ENCODE data around the gene HNRNPF.

HNRNPF gene

DNA sequence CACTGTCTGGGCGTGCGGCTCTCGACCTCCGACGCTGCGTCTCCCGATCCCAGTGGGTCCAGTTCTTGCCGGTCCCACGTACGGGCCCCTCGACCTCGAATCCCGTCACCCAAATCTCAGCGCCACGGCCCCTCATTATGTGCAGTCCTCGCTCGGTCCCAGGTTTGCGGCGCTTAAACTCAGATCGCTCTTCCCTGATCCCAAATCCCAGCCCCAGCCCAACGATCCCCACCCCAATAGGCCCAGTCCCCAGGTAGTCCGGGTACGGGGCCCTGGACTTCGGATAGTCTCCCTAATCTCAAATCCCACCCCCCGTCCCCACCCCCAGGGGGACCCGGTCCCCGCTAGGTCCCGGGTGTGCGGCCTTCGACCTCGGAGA, 666 bp downstream of the HNRNPF start:
- no peak for DNase-seq (ENCODE audit: low spot score in 2 of 2)
- peaks cover 70% of the 10 kb centered on the region for H3K36me3 Mint-ChIP-seq
- H3K4me1 Mint-ChIP-seq, result peaks cover 39% of the 10 kb centered on the region
- H3K27ac Mint-ChIP-seq, result peak overlapping the region; percentile 99
- H3K4me3 Mint-ChIP-seq, result peak overlapping the region; percentile 96
- H3K9me3 Mint-ChIP-seq, result no peaks in the 10 kb centered on the region
- no peak for ATAC-seq

DNA sequence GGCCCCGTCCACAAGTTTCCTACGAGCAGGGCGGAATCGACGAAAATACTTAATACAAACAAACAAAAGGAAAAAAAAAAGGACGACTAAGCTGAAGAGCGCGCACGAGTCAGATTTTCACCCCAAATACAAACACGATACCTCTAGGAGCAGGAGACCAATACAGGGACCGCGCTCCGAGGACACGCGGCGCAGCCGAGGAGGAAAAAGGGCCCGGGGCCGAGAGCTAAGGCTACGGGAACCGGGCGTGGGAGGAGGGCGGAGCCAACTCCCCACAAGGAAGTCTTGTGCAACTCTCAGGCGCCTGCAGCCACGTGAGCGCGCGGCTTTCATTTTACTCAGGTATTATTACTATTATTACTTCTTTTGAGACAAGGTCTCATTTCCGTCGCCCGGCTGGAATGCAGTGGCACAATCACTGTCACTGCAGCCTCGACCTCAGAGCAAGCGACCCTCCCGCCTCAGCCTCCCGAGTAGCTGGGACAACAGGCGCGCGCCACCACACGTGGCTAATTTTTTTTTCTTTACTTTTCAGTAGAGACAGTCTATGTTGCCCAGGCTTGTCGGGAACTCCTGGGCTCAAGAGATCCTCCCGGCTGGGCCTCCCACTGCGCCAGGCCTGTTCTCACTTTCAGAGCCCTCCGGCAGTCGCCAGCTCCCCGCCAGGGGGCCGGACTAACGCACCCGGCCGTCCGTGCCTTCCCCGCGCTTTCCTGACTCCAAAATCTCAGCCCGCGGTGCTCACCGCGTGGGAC, 1.2 kb downstream of the HNRNPF start:
- peak; percentile 77 to 91 for DNase-seq (ENCODE audit: low spot score in 2 of 2)
- H3K4me3 Mint-ChIP-seq, result peak overlapping the region; percentile 96
- no peaks in the 10 kb centered on the region for H3K9me3 Mint-ChIP-seq
- peak overlapping the region; percentile 99 for H3K27ac Mint-ChIP-seq
- H3K36me3 Mint-ChIP-seq, result peaks cover 76% of the 10 kb centered on the region
- peaks cover 45% of the 10 kb centered on the region for H3K4me1 Mint-ChIP-seq
- ATAC-seq, result peak; percentile 64

DNA sequence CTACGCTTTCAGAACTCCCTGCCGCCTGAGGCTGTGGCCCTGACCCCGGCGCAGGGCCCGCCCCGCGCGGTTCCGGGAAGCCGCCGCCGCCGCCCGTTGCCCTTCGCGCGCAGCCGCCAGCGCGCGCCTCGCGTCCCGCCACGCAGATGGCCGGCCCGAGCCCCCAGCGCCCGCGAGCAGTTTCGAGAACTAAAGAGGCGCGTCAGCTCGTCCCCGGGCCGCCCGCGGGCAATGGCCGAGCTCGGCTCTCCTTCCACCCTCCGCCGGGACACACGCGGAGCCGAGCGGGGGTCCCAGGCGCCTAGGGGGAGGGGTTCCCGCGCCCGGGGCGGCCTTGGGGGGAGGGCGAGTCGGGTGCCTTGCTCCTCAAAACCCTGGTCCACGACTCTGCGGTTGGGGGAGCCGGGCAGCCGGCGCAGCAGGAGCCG, 1.8 kb downstream of the HNRNPF start:
- ATAC-seq, result peak; percentile 29
- H3K36me3 Mint-ChIP-seq, result peaks cover 82% of the 10 kb centered on the region
- H3K4me1 Mint-ChIP-seq, result peaks cover 51% of the 10 kb centered on the region
- H3K4me3 Mint-ChIP-seq, result peak overlapping the region; percentile 96
- DNase-seq (ENCODE audit: low spot score in 2 of 2), result peak; percentile 63 to 81
- peak overlapping the region; percentile 99 for H3K27ac Mint-ChIP-seq
- no peaks in the 10 kb centered on the region for H3K9me3 Mint-ChIP-seq

DNA sequence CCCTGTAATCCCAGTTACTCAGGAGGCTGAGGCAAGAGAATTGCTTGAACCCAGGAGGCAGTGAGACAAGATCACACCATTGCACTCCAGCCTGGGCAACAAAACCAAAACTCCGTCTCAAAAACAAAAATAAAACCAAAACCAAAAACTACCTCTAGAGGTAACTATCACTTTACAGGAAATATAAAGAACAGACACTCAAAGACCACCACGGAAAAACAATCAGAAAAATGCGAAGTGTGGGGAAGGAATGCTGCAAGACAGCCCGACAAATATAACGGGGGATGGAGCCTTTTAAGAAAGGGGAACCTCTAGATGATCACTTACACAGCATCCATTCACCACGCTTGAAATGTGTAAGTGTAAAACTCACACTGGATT, 4.3 kb downstream of the HNRNPF start:
- H3K4me1 Mint-ChIP-seq, result peaks cover 63% of the 10 kb centered on the region
- peaks cover 99% of the 10 kb centered on the region for H3K36me3 Mint-ChIP-seq
- no peak for DNase-seq (ENCODE audit: low spot score in 2 of 2)
- H3K27ac Mint-ChIP-seq, result peak overlapping the region; percentile 99
- no peak for ATAC-seq
- peak overlapping the region; percentile 96 for H3K4me3 Mint-ChIP-seq
- H3K9me3 Mint-ChIP-seq, result no peaks in the 10 kb centered on the region

DNA sequence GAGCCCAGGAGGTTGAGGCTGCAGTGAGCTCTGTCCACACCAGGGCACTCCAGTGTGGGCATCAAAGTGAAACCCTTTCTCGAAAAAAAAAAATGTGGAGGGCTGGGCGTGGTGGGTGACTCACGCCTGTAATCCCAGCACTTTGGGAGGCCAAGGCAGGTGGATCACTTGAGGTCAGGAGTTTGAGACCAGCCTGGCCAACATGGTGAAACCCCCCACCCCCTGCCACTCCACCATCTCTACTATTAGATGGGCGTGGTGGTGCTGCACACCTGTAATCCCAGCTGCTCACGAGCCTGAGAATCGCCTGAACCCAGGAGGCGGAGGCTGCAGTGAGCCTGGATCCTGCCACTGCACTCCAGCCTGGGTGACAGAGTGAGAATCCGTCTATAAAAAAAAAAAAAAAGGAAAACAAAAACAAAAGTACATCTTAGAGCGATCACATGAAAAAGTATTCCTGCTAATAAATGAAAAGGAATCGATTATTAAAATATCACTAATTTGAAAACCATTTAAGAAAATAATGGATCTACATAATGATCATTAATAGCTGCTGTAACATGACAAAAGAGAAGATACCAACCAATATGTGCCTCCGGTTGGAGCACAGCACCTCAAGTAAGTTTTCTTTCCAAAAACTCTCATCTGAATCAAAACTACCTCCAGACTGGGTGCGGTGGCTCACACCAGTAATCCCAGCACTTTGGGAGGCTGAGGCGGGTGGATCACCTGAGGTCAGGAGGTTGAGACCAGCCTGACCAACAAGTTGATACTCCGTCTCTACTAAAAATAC, 4.9 kb downstream of the HNRNPF start:
- ATAC-seq, result no peak
- H3K9me3 Mint-ChIP-seq, result no peaks in the 10 kb centered on the region
- H3K4me3 Mint-ChIP-seq, result peak overlapping the region; percentile 96
- H3K36me3 Mint-ChIP-seq, result peaks cover 99% of the 10 kb centered on the region
- no peak for DNase-seq (ENCODE audit: low spot score in 2 of 2)
- peaks cover 63% of the 10 kb centered on the region for H3K4me1 Mint-ChIP-seq
- H3K27ac Mint-ChIP-seq, result peak overlapping the region; percentile 99

DNA sequence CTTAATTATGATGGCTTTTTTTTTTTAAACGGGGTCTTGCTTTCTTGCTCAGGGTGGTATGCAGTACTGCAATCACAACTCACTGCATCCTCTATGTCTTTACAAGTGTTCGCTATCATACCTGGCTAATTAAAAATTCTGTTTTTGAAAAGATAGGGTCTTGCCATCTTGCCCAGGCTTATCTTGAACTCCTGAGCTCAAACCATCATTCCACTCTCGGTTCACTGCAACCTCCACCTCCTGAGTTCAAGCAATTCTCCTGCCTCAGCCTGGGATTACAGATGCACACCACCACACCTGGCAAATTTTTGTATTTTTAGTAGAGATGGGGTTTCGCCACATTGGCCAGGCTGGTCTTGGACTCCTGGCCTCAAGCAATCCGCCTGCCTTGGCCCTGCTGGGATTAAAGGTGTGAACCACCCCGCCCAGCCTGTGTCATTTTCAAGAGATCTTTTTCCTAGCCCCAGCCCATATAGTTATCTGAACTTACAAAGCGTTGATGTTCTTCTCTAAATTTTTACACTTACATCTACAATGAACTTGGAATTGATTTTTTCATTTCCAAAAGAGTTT, 6.0 kb downstream of the HNRNPF start:
- H3K4me1 Mint-ChIP-seq, result peaks cover 60% of the 10 kb centered on the region
- peaks cover 99% of the 10 kb centered on the region for H3K36me3 Mint-ChIP-seq
- no peak for ATAC-seq
- H3K9me3 Mint-ChIP-seq, result no peaks in the 10 kb centered on the region
- peak overlapping the region; percentile 96 for H3K4me3 Mint-ChIP-seq
- peak overlapping the region; percentile 99 for H3K27ac Mint-ChIP-seq
- DNase-seq (ENCODE audit: low spot score in 2 of 2), result no peak

DNA sequence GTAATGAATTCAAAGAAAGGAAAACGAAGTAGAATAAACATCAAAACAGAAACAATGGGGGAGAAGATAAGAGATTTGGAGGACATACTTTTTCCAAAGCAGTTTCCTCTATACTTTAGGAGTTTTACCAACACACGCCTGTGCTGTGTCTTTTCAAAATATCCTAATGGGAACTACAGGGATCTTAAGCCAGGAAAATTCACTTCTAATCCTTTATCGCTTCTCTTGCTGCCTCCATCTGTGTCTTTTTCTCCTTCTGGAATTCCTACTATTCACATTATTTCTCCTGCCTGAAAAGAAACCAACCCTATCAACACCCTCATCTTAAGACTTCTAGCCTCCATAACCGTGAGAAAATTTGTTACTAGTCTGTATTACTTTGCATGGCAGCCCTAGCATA, 6.8 kb downstream of the HNRNPF start:
- peak overlapping the region; percentile 96 for H3K4me3 Mint-ChIP-seq
- DNase-seq (ENCODE audit: low spot score in 2 of 2), result no peak

DNA sequence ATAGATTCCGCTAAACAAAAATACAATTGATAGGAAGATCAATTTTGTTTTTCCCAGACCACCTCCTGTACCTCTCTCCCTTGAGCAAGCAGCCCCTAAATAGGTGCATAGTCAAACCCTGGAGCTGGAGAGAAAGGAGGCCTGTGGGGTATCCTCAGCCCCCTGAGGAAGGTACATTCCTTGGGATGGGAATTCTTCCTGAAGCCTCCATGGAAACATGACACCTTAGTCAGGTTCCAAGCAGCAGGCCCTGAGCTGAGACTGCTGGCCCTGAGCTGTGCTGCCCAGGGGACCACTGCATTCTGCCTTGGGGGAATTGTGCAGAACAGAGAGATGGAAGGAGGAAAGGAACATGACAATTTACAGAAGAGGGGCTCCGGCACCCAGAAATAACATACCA, 7.4 kb downstream of the HNRNPF start:
- Mint-ChIP-seq H3K9me3 (no peaks in the 10 kb centered on the region), H3K36me3 (peaks cover 100% of the 10 kb centered on the region), H3K4me1 (peaks cover 69% of the 10 kb centered on the region), H3K4me3 (peak overlapping the region; percentile 96), H3K27ac (peak overlapping the region; percentile 99)
- ATAC-seq (no peak), DNase-seq (ENCODE audit: low spot score in 2 of 2) (no peak)

More for the DNA sequence above, 6.8 kb downstream of the HNRNPF start:
- peaks cover 67% of the 10 kb centered on the region for H3K4me1 Mint-ChIP-seq
- H3K9me3 Mint-ChIP-seq, result no peaks in the 10 kb centered on the region
- H3K36me3 Mint-ChIP-seq, result peaks cover 99% of the 10 kb centered on the region
- peak overlapping the region; percentile 99 for H3K27ac Mint-ChIP-seq
- no peak for ATAC-seq

DNA sequence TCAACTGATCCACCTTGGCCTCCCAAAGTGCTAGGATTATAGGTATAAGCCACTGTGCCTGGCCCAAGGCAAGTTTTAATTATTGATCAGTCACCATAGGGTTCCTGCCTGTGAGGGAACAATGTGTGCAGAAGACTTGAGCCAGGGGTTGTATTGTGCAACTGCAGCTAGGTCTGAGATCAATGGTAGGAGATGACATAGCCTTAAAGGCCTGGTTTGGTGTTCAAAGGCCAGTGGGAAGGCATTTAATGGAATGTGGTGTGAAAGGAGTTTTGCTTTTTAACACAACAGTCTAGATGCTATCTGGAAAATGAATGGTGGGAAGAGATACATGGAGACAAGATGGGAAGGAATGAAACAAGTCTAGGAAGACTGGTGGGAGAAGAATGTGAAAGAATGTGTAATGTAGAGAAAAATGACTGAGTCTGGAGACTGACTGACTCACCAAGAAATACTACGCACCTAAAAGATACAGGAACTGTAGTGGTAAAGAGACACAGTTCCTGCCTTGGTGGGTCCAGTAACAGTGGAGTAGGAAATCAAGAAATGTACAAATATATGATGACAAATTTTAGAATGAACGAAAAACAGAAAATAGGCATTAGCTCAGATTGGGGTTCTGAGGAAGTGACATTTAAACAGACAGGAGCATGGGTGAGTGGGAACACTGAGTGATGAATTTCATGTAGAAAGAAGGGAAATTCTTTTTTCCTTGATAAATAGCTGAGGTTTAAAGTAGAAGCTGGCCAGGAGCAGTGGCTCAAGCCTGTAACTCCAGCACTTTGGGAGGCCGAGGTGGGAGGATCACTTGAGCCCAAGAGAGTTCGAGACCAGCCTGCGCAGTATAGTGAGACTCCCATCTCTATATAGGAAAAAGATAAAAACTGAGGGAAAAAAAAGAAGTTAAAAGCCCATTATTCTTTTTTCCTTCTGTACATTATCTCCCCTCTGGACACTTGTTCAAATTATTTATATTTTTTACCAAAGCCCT, 9.4 kb downstream of the HNRNPF start:
- Mint-ChIP-seq H3K27ac (peak overlapping the region; percentile 99), H3K4me1 (peaks cover 78% of the 10 kb centered on the region), H3K9me3 (no peaks in the 10 kb centered on the region), H3K4me3 (peak overlapping the region; percentile 96), H3K36me3 (peaks cover 100% of the 10 kb centered on the region)
- DNase-seq (ENCODE audit: low spot score in 2 of 2) (no peak), ATAC-seq (peak; percentile 66)

DNA sequence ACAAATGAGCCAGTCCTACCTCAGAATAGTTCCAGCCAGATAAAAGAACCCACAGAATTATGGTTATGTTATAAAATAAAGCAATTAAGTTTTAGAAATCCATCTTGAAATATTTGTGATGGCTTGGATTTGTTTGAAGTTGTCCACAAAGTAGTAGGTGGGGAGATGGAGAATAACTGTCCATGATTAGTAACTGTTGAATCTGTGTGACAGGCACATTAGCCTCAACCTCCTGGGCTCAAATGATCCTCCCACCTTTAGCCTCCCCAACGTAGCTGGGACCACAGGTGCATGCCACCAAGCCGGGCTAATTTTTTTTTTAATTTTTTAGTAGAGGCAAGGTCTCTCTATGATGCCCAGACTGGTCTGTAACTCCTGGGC, 10.1 kb downstream of the HNRNPF start:
- H3K36me3 Mint-ChIP-seq, result peaks cover 100% of the 10 kb centered on the region
- no peaks in the 10 kb centered on the region for H3K9me3 Mint-ChIP-seq
- peaks cover 76% of the 10 kb centered on the region for H3K4me1 Mint-ChIP-seq
- ATAC-seq, result no peak
- DNase-seq (ENCODE audit: low spot score in 2 of 2), result no peak
- peak overlapping the region; percentile 99 for H3K27ac Mint-ChIP-seq
- H3K4me3 Mint-ChIP-seq, result peak overlapping the region; percentile 96

DNA sequence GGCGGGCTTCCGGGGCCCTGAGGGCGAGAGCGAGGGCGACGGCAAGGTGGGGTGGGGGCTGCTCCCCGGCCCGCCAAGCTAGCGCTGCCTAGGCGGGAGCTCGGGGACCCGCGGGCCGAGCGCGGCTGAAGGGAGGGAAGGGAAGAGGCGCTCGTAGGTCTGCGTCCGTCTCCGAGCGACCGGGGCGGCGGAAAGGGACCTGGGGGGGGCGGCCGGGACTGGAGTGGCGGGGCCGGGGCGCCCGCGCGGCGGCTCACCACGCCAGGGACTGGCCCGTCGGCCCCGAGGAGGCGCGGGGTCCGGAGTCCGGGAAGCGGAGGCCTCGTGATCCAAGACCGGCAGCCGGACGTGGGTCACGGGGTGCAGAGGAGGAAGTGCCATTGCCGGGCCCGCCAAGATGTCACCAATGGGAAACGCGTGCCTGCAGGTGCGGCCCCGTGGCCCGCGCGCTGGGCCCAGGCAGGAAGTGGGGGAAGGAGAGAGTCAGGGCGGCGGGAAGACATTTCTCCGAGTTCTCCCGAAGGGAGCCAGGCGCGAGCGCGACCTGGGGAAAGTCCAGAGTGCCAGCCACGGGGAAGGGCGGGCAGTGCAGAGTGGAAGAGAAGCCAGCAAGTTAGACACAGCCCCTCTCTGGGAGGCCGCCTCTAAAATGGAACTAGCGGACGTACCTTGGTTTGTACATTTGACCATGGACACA, 11.9 kb downstream of the HNRNPF start:
- peak overlapping the region; percentile 96 for H3K4me3 Mint-ChIP-seq
- H3K9me3 Mint-ChIP-seq, result no peaks in the 10 kb centered on the region
- ATAC-seq (peak; percentile 80), DNase-seq (ENCODE audit: low spot score in 2 of 2) (peak; percentile 73 to 94)
- H3K36me3 Mint-ChIP-seq, result peaks cover 100% of the 10 kb centered on the region
- H3K27ac Mint-ChIP-seq, result peak overlapping the region; percentile 99
- H3K4me1 Mint-ChIP-seq, result peaks cover 74% of the 10 kb centered on the region

DNA sequence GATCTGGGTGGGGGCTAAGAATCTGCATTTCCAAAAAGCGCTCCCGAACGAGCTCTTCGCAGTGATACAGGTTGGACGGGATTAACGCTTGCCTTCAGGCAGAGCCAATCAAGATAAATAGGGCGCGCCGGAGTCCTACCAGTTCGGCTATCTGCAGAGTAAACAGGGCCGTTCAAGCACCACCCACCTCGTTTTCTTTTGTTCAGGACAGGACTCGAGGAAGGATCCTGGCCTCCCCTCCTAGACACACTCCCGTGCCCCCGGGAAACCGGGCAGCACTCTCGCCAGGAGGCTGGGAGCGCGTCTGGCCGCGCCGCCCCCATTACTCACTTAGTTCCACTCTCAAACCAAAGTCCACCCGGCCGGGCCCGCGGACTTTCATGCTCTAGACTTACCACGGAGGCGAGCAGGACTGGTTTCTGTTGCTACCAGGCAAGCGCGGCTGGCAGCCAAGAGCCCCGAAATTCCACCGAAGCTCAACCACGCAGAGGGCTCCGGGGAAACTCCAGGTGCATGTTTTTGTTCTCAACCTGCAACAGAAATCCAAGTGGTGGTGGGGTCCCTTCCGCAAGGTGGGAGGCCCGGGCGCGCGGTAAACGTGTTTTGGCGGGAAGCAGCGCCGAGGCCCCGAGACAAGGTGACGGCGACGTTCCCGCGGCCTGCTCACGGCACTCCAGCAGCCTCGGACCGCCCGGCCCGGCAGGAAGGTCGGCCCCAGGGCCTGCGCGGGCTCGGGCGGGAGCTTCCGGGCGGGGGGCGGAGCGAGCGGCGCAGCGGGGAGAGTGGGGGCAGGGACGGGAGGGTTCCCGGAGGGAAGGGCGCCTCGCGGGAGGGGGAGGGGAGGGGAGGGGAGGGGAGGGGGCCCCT, 12.7 kb downstream of the HNRNPF start:
- H3K4me3 Mint-ChIP-seq, result peak overlapping the region; percentile 96

DNA sequence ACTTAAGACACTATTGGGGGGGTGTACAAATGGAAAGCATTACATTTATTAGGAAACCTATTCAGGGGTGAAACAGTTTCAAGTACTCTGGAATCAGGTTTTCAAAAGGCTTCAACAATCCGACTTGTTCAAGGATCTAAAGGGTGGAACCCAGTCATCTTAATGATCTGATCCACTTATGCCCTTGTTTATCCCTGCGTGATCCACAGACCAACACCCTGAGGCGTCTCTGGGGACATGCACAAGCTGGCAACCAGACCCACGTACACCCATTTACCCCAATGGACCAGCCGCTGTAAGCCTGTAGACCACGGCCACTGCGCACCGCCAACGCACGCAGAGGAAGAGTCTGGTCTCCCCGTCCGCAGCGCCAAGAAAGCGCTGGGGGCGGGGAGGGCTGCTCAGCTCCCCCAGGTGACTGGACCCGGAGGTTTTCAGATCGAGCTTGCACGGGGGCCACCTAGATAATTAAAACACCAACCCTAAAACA, 13.4 kb downstream of the HNRNPF start:
- DNase-seq (ENCODE audit: low spot score in 2 of 2), result peak; percentile 38 to 77
- ATAC-seq, result peak; percentile 23
- H3K27ac Mint-ChIP-seq, result peak overlapping the region; percentile 99
- no peaks in the 10 kb centered on the region for H3K9me3 Mint-ChIP-seq
- peaks cover 100% of the 10 kb centered on the region for H3K36me3 Mint-ChIP-seq
- H3K4me3 Mint-ChIP-seq, result peak overlapping the region; percentile 96
- H3K4me1 Mint-ChIP-seq, result peaks cover 71% of the 10 kb centered on the region

More for the DNA sequence above, 12.7 kb downstream of the HNRNPF start:
- peak; percentile 75 for ATAC-seq
- Mint-ChIP-seq H3K27ac (peak overlapping the region; percentile 99), H3K36me3 (peaks cover 100% of the 10 kb centered on the region), H3K9me3 (no peaks in the 10 kb centered on the region), H3K4me1 (peaks cover 73% of the 10 kb centered on the region)
- peak; percentile 60 to 85 for DNase-seq (ENCODE audit: low spot score in 2 of 2)
